GM18511 (cell line): Measurements from ENCODE around the gene PYCR2.
"Not testable (repeated sequence)": the region's sequence is repeated elsewhere in the genome, so short reads cannot be mapped to it uniquely, and the experiment has no call there.

Experiments
- ATAC-seq: cut with Tn5 transposase; IDR thresholded peaks from one replicate; pipeline ENCODE4 v1.9.1; 2021; ENCODE audit warnings: mild to moderate bottlenecking, moderate library complexity; ENCODE audit not compliant: unreplicated experiment

The PYCR2 gene

GRCh38 chr1:225943582-225943981 lies 19.5 kb upstream of the PYCR2 start:
- no peak for ATAC-seq

GRCh38 chr1:225942574-225942973 lies 18.5 kb upstream of the PYCR2 start:
- ATAC-seq: peak; percentile 86

- ATAC-seq: no peak
Observed at GRCh38 chr1:225941942-225942222, 17.8 kb upstream of the PYCR2 start.

GRCh38 chr1:225941187-225941941 lies 17.3 kb upstream of the PYCR2 start, which contains the start of gene LEFTY2:
TSS of gene LEFTY2 (minus strand) at chr1:225941220. CDS start at chr1:225941140, 80 bp downstream.
- ATAC-seq: no peak

- no peak for ATAC-seq
Observed at GRCh38 chr1:225940385-225941151, 16.5 kb upstream of the PYCR2 start.

- ATAC-seq: not testable (repeated sequence)
Observed at GRCh38 chr1:225939939-225940310, 15.9 kb upstream of the PYCR2 start.

- ATAC-seq: not testable (repeated sequence)
Observed at GRCh38 chr1:225939097-225939938, 15.3 kb upstream of the PYCR2 start.

- ATAC-seq: no peak
Observed at GRCh38 chr1:225937048-225937968, 13.3 kb upstream of the PYCR2 start.

GRCh38 chr1:225936523-225936922 lies 12.5 kb upstream of the PYCR2 start:
- no peak for ATAC-seq

- ATAC-seq: not testable (repeated sequence)
Observed at GRCh38 chr1:225936086-225936485, 12.0 kb upstream of the PYCR2 start.

GRCh38 chr1:225934711-225935110 lies 10.7 kb upstream of the PYCR2 start:
- no peak for ATAC-seq

- no peak for ATAC-seq
Observed at GRCh38 chr1:225933072-225933471, 9.0 kb upstream of the PYCR2 start.

GRCh38 chr1:225931270-225932136 lies 7.5 kb upstream of the PYCR2 start:
- ATAC-seq: no peak

- no peak for ATAC-seq
Observed at GRCh38 chr1:225930566-225930965, 6.5 kb upstream of the PYCR2 start.

GRCh38 chr1:225929462-225929861 lies 5.4 kb upstream of the PYCR2 start:
- ATAC-seq: not testable (repeated sequence)

- ATAC-seq: no peak
Observed at GRCh38 chr1:225928186-225929175, 4.4 kb upstream of the PYCR2 start.

GRCh38 chr1:225926551-225927113 lies 2.6 kb upstream of the PYCR2 start:
- ATAC-seq: no peak

GRCh38 chr1:225923381-225923691 lies 714 bp downstream of the PYCR2 start:
- no peak for ATAC-seq
